Inflammatory macrophage (primary cell): ENCODE measurements around the gene INTS7.
"Not testable (repeated sequence)": the region's sequence is repeated elsewhere in the genome, so short reads cannot be mapped to it uniquely, and the experiment has no call there.

ENCODE experiments used
- DNase-seq, 2 donors: peaks; one replicate each; pipeline ENCODE4 v3.0.0-alpha.2; 2020 to 2022

The INTS7 gene

GRCh38 chr1:211973541-211973940, 61.8 kb downstream of the INTS7 start:
- no peak for DNase-seq

GRCh38 chr1:211968200-211968834, 67.0 kb downstream of the INTS7 start:
- no peak for DNase-seq

GRCh38 chr1:211967704-211968103, 67.7 kb downstream of the INTS7 start:
- no peak for DNase-seq

GRCh38 chr1:211965108-211965805, 70.1 kb downstream of the INTS7 start:
- peak; percentile 57 to 78 for DNase-seq

- no peak for DNase-seq
These were observed 75.7 kb downstream of the INTS7 start for GRCh38 chr1:211959680-211960079.

- no peak for DNase-seq
These were observed 76.1 kb downstream of the INTS7 start for GRCh38 chr1:211959221-211959620.

- DNase-seq, result not testable (repeated sequence)
These were observed 81.3 kb downstream of the INTS7 start for GRCh38 chr1:211954028-211954427.

- not testable (repeated sequence) for DNase-seq
These were observed 81.8 kb downstream of the INTS7 start for GRCh38 chr1:211953543-211953942.

- DNase-seq, result no peak
These were observed 83.1 kb downstream of the INTS7 start for GRCh38 chr1:211952299-211952698.

GRCh38 chr1:211951856-211952255, 83.5 kb downstream of the INTS7 start:
- peak in 1 of 2 donors; percentile 32 for DNase-seq

- no peak for DNase-seq
These were observed 87.0 kb downstream of the INTS7 start for GRCh38 chr1:211948377-211948776.

- DNase-seq, result no peak
These were observed 87.7 kb downstream of the INTS7 start for GRCh38 chr1:211947396-211948295.

GRCh38 chr1:211944733-211945500, 90.4 kb downstream of the INTS7 start:
- no peak for DNase-seq

GRCh38 chr1:211942583-211942982, 92.8 kb downstream of the INTS7 start:
- DNase-seq, result no peak

- no peak for DNase-seq
These were observed 95.4 kb downstream of the INTS7 start for GRCh38 chr1:211939876-211940468.

GRCh38 chr1:211938561-211938997, 96.8 kb downstream of the INTS7 start:
- peak; percentile 24 to 34 for DNase-seq

GRCh38 chr1:211937422-211937821, 97.9 kb downstream of the INTS7 start:
- not testable (repeated sequence) for DNase-seq

- DNase-seq, result peak; percentile 19 to 35
These were observed 99.8 kb downstream of the INTS7 start for GRCh38 chr1:211935448-211935970.

GRCh38 chr1:211933946-211934714, 101.2 kb downstream of the INTS7 start:
- DNase-seq, result no peak

GRCh38 chr1:211932933-211933254, 102.5 kb downstream of the INTS7 start:
- peak; percentile 34 to 76 for DNase-seq
